HG02884 (cell line): ENCODE measurements around the gene ERP44.
"Not testable (repeated sequence)": the region's sequence is repeated elsewhere in the genome, so short reads cannot be mapped to it uniquely, and the experiment has no call there.

ENCODE experiments used
- ATAC-seq: cut with Tn5 transposase; IDR thresholded peaks from one replicate; pipeline ENCODE4 v1.9.1; 2021; ENCODE audit warnings: mild to moderate bottlenecking, moderate library complexity; ENCODE audit not compliant: unreplicated experiment

Gene ERP44

DNA sequence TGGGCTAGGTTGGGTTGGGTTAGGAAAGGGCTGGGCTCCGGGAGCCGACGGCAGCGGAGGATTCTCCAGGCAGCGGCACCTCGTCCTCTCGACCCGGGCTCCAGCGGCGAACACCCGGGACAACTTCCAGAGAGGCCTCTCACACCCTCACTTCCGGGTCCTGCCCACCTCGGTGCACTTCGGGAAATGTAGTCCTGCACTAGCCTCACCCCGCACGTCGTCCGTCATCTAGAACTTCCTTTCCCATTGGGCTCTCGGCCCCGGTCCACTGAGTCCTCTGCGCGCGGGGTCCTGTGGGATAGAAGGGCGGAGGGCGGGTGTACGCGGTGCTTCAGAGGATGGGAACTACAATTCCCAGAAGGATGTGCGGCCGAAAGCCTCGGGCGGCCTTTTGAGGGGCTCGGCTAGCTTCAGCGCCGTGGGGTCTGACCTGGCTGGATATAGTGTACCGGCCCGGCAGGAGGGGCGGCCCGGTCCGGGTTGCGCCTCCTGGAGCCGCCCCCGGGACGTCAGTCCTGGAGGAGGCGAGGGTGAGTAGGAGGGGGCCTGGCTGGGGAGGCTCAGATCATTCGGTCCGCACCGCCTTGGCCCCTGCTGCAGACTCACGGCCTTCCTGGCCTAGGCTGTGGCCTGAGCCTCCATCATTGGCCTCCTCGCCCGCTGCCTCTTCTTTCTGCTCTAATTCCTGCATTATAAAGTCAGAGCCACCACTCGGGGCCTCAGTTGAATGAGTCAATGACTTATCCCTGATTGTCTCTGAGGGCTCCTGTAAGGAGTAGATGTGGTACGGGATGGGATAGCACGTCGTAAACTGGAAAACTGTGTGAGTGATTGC, at the start of gene ERP44, which contains the start of gene INVS:
ERP44 (minus strand) TSS at position 114 of the 835 bp plus-strand sequence. CDS start 160 bp downstream, outside the sequence.
INVS (plus strand) TSS at position 357 of the 835 bp plus-strand sequence. CDS start 5,279 bp downstream, outside the sequence.
- peak; percentile 97 for ATAC-seq

DNA sequence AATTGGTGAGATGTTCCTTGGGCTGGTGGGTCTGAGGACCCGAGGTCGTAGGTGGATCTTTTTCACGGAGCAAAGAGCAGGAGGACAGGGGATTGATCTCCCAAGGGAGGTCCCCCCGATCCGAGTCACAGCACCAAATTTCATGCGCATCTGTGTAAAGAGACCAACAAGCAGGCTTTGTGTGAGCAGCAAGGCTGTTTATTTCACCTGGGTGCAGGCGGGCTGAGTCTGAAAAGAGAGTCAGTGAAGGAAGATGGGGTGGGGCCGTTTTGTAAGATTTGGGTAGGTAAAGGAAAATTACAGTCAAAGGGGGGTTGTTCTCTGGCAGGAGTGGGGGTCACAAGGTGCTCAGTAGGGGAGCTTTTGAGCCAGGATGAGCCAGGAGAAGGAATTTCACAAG, 47.2 kb upstream of the ERP44 start:
- ATAC-seq: not testable (repeated sequence)

DNA sequence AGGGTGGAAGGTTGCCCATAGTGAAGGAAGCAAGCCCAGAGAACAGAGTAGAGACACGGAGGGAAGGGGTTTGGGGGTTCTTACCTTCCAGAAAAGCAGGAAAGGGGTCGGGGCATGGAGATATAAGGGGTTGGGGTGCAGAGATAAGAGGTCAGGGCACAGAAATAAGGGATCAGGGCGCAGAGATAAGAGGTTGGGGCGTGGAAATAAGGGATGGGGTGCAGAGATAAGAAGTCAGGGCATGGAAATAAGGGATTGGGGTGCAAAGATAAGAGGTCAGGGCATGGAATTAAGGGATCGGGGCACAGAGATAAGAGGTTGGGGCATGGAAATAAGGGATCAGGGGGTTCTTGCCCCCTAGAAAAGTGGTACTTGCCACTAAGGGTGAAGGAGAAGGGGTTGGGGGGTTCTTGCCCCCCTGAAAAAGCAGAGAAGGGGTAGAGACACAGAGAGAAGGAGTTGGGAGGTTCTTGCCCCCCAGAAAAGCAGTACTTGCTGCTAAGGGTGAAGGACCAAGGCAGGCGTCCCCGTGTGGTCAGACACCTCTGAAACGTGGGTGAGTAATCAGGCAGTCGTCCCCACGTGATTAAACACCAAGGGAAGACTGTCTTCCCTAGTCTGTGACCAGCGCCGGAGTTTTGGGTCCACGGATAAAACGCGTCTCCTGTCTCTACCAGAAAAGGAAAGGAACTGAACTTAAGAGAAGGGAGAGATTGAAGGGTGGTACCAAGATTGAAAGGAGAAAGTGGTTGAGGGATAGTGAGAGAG, 46.6 kb upstream of the ERP44 start:
- not testable (repeated sequence) for ATAC-seq

DNA sequence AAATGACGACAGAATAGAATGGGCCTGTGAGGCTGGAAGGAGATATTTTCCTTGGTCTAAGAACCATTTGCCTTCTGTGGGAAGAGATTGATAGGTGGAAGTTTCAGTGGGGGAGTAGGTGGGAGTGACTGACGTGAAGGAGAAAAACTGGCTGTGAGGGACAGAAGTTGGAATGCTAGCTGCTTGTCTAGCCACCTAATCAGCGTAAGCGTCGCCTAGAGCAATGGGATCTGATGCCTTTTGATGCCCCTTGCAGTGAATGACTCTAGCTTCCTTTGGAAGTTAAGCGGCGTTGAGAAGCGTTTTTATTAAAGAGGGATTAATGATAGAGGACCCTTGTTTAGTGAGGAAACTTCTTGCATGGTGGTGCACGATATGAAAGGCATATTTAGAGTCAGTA, 43.1 kb upstream of the ERP44 start:
- ATAC-seq: not testable (repeated sequence)

DNA sequence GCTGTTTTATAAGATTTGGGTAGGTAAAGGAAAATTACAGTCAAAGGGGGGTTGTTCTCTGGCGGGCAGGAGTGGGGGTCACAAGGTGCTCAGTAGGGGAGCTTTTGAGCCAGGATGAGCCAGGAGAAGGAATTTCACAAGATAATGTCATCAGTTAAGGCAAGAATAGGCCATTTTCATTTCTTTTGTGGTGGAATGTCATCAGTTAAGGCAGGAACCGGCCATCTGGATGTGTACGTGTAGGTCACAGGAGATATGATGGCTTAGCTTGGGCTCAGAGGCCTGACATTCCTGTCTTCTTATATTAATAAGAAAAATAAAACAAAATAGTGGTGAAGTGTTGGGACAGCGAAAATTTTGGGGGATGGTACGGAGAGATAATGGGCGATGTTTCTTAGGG, 41.5 kb upstream of the ERP44 start:
- not testable (repeated sequence) for ATAC-seq

DNA sequence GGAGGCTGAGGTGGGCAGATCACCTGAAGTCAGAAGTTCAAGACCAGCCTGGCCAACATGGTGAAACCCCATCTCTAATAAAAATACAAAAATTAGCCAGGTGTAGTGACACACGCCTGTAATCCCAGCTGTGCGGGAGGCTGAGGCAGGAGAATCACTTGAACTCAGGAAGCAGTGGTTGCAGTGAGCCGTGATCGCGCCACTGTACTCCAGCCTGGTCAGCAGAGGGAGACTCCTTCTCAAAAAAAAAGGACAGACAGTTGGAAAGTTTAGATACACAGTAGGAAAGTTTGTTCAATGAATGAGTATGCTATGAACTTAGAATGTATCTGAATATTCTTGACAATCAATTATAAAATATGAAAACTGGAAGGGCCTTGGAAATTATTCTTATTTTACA, 38.0 kb upstream of the ERP44 start:
- ATAC-seq: not testable (repeated sequence)

DNA sequence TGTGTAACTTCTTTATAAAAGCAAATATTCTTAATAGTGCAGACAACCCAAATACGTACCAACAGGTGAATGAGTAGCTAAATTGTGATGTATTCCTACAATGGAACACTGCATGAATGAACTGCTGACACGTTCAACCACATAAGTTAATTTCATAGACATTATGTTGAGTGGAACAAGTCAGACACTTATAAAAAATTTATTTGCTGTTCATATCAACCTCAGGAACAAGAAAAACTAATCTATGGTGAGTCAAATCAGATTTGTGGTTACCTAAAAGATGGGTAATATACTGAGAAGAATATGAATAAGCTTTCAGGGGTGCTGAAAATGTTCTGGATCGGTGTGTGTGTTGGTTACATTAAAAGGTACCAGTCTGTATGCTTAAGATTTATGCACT, 35.9 kb upstream of the ERP44 start:
- no peak for ATAC-seq

DNA sequence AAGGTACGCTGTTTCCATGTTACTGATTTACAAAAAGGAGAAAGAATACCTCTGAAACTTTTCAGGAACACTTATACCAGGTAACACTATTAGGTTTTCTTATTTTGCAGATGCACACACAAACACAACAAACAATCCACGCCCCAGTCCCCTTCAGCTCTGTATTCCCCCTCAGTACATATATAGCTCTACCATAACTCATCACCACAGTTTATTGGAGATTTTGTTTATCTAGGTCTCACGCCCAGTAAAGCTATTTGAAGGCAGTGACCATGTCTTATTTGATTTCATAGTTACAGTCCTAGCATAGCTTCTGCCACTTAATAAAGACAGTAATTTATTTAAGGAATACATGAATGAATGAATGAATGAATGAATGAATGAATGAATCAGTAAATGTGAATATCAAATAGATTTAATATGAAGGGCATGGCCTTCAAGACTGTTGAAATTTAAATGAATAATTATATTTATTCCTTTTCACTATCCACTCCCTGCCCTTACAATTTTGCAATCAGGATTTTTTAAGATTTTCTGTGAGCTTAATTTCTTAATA, 33.2 kb upstream of the ERP44 start:
- no peak for ATAC-seq

DNA sequence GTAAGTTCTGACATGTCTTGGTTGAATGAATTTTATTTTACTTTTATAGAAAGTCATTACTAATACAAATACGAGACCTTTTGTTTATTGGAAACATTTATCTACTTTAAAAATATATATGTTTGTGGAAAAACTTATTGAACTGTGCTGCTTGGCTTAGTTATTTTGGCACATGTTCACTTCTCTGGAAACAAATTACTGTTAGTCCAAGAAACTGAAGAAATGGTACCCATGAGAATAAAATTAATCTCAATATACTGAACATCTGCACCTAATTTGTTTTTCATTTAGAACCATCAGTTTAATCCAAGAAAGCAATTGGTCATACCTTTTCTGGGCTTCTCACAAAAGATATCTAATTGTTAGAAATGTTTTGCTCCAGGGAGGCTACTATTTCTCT, 32.4 kb upstream of the ERP44 start:
- ATAC-seq: no peak

DNA sequence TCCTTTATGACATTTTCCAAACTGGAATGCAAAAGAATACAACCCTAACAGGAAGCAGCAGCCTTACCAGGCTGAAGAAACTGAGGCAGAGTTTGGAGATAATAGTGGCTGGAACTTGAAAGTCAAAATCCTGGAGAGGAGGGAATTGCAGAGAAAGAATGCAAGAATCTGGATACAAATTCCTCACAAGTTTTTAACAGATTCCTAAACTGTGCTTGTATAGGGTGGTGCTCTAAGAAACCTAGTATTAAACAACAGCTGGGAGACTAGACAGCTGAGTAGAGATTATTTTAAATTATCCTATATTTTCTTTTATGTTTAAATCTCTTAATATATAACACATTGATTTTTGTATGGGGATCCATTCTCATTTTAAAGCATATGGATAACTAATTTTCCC, 31.0 kb upstream of the ERP44 start:
- no peak for ATAC-seq

DNA sequence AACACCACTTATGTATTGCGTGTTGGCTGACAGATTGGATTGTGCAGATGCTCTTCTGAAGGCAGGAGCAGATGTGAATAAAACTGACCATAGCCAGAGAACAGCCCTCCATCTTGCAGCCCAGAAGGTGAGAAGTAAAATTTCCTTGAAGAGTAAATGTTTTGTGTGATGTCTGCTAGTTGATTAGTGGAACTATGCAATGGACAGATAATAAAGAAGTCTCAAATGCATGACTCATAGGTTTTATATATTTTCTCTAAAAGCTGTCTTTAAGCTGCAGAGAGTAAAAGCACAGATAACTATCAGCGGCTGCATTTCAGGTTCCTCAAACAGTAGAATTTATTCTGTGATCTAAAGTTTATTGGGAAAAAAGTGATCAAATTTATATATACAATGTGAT, 27.6 kb upstream of the ERP44 start:
- ATAC-seq: no peak

DNA sequence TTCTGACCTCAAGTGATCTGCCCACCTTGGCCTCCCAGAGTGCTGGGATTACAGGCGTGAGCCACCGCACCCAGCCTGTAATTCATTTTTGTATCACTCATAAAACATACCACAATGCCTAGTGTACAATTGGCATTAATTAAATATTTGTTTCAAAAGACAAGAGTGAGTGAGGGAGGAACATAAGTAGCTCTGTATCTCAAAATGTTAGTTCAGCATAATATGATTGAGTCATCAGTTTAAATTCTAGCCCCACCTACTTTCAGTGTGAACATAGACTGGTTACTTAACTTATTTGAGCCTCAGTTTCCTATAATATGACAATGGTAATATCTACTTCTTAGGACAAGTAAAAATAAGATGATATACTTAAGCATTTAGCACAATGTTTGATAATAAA, 27.1 kb upstream of the ERP44 start:
- ATAC-seq: no peak

DNA sequence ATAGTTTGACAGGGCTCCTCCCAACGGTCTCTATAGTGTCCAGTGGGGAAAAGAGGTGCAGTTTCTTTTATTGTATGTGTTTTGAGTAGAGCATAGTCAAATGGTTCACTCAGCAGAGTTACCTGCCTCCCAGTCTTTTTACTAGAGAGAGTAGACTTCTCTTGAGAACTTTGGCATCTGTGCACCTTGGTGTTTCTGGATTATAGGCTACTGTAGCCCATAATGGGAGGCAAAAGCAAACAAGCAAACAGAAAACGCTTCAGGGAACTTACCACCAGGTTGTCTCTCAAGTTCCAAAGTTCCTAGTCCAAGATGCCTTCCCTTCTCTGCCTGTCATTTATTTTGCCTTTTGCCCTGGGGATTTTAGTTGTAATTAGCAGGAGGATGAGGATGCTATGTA, 26.4 kb upstream of the ERP44 start:
- ATAC-seq: no peak

DNA sequence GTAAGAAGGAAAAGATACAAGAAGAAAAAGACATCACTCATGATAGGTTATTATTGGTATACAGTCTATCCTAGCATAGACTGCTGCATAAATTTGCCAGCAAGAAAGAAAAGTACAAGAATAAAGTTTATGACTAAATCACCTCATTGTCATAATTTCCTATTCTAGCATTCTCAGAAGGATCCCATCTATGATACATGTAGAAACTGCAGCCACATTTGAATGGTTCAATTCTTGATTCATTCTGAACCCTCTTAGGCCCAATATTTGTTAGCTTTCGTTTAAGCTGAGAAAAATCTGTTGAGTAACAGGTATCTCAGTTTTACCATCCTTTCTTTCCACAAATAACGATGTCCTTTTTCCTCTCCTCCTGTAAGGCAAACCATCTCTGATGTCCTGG, 21.5 kb upstream of the ERP44 start:
- no peak for ATAC-seq

DNA sequence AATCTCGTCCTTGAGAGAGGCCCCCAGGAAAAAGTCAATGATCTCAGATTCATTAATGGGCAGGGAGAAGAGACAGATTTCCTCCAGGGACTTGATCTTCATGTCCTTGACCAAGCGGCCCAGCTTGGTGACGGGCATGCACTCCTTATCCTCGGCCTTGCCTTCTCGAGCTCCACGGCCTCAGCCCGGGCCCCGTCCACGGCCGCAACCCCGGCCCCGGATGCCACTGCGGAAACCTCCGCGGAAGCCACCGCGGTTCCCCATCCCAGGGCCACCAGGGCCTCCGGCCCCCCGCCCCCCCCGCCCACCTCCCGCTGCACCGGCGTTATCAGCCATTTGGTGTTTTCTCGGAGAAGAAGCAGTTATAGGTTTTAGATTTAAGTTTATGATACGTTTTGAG, 18.5 kb upstream of the ERP44 start:
- no peak for ATAC-seq

DNA sequence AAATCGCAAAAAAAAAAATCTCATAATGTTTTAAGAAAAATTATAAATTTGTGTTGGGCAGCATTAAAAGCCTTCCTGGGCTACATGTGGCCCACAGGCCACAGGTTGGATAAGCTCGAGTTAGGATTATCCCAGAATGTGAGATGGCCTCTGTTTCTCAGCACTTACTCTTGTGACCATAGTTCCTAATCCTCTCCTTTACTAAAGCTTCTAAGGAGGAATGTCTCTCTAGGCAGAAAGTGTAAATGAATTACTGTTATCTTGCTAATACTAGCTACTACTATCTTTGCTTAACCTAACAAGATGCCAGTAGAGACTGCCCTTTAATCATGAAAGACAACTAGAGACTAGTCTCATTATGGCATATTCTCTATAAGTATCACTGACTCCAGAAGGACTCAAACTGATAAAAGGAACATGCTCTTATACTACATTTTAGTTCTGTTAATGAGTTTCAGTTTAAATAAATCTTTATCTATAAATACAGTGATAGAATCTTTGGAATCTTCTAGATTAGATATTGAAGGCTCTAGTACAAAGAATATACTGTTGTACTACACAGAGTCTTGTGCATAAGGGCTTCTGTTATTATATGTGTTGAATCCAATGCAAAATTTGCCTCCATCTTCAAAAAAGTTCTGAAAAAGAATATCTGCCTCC, 14.0 kb upstream of the ERP44 start:
- ATAC-seq: no peak

DNA sequence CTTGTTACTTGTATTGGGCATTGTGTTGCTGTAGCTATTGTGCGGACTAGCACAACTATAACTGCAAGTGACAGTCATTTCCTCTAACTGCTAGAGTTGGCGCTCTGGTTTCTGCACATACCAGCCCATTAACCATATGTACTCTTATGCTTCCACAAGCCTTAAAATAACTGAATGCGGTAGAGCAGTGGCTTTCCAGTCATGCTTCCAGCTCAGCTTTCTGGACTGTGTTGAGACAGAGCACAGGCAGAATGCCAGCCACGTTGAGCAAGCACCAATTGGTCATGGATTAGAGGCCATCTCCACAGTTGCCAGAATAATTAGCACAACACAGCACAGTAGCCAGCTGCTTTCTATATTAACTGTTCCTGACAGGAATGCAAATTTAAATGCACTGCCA, 12.4 kb upstream of the ERP44 start:
- ATAC-seq: no peak

DNA sequence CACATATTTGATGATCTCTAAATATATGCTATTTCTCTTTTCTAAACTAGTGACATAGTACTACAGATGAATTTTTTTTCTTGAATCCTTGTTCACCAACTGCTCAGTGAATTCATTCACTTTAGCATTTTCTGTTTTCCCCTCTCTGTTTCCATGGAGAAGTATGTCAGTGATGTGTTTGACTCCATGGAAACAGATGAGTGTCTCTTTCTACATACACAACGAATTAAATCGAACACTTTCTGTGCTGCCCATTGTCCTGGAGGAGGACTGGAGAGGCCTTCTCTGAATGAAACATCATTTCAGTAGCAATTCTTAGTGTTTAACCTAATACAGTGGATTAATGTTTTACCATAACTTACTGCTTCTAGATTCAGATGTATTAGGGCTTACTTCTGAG, 9.8 kb upstream of the ERP44 start:
- no peak for ATAC-seq

DNA sequence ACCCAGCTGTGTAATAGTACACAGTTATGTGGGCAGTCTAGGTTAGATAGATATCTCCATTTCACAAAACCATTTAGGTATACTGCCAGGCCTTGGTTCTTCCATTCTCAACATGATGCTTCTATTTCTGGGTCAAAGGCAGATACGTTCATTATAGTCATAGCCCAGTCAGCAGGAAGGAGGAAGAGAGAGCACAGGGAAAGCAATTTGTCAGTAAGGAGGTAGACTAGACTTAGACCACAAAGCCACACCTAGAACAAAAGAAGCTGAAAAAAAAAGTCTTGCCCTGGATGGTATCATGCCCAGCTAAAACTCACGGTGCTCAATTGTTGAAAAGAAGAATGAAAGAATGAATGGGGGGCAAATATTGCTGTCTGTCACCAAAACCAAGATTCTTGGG, 7.8 kb upstream of the ERP44 start:
- ATAC-seq: no peak

DNA sequence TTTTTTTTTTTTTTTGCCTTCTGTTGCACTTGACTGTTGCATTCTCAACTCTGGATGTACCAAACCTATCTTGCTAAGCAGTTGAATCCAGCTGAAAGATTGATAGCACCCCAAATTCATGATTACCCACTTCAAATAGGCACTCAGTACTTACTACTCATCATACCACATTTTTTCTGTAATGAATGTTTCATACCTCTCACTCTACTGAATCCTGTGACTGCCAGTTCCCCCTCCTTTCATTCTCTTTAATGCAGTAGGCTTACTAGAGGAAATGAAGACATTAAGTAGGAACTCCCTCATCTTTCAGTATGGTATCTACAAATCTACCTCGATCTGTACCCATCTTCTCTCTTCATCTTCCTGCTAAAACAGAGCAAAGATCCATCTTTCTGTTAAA, 7.1 kb upstream of the ERP44 start:
- ATAC-seq: no peak

DNA sequence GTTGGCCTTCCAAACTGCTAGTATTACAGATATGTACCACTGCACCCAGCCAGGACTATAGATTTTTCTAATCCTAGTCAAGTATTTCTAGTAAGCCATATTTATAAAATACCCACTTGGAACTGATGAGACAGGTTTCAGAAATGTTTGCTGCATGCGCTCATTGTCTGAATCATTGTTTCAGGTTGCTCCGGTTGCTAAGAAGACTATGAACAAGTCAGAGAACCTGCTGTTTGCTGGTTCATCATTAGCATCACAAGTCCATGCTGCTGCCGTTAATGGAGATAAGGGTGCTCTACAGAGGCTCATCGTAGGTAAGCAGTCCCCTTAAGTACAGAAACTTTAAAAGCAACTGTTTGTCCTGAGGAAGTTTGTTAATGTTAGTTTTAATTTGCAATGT, 5.5 kb upstream of the ERP44 start:
- no peak for ATAC-seq
